ENCODE data around the gene CEACAM7. TPM values are rescaled to one million over a fixed set of nuclear protein-coding genes. Genes with fewer than 3 reads are reported as not detected.

CEACAM7 gene
- total and polyA plus RNA-seq, 7 donors = 0.01 to 0.32 (median 0.15) TPM; not detected in 4

- H3K4me3 ChIP-seq = no peak overlapping the region
- H3K9me3 ChIP-seq = no peaks in the 10 kb centered on the region
- no peak for DNase-seq
- TF ChIP-seq CTCF (IDR thresholded peaks at IDR 0.05) = no peak
- ATAC-seq = no peak
- H3K4me1 ChIP-seq = no peaks in the 10 kb centered on the region
- no peak overlapping the region for H3K27ac ChIP-seq
- WGBS, 3 donors = 77 to 90% (median 81%) methylated on average over 3 of the region's 3 CpGs
- peaks cover 0 to 3% (median 0%) of the 10 kb centered on the region in 3 donors for H3K27me3 ChIP-seq (ENCODE audit: insufficient read depth in 3 of 3, low read length in 2 of 3)
- H3K36me3 ChIP-seq (ENCODE audit: insufficient read depth in 1 of 2, low read depth in 1 of 2) = no peaks in the 10 kb centered on the region
- intact Hi-C loops (cut with DNase I) = no loop called here
Observed at GRCh38 chr19:41720103-41720502, 32.0 kb upstream of the CEACAM7 start.

- intact Hi-C loops (cut with DNase I) = no loop called here
- no peak for TF ChIP-seq CTCF (IDR thresholded peaks at IDR 0.05)
- Histone ChIP-seq H3K27me3 (ENCODE audit: insufficient read depth in 3 of 3, low read length in 2 of 3) (peaks cover 0 to 3% (median 0%) of the 10 kb centered on the region in 3 donors), H3K4me1 (no peaks in the 10 kb centered on the region), H3K9me3 (no peaks in the 10 kb centered on the region), H3K4me3 (no peak overlapping the region), H3K36me3 (ENCODE audit: insufficient read depth in 1 of 2, low read depth in 1 of 2) (no peaks in the 10 kb centered on the region), H3K27ac (no peak overlapping the region)
- DNase-seq (no peak), ATAC-seq (no peak)
- 67 to 77% (median 71%) methylated on average over 6 of the region's 6 CpGs for WGBS, 3 donors
Observed at GRCh38 chr19:41718761-41719160, 30.7 kb upstream of the CEACAM7 start.

GRCh38 chr19:41714598-41714997 lies 26.5 kb upstream of the CEACAM7 start:
- no peak for ATAC-seq
- WGBS, 3 donors = 69 to 79% (median 72%) methylated on average over 5 of the region's 5 CpGs
- no peaks in the 10 kb centered on the region for H3K36me3 ChIP-seq (ENCODE audit: insufficient read depth in 1 of 2, low read depth in 1 of 2)
- DNase-seq = no peak
- no peaks in the 10 kb centered on the region for H3K4me1 ChIP-seq
- H3K4me3 ChIP-seq = no peak overlapping the region
- peaks cover 0 to 8% (median 3%) of the 10 kb centered on the region in 3 donors for H3K27me3 ChIP-seq (ENCODE audit: insufficient read depth in 3 of 3, low read length in 2 of 3)
- no peak for TF ChIP-seq CTCF (IDR thresholded peaks at IDR 0.05)
- H3K9me3 ChIP-seq = no peaks in the 10 kb centered on the region
- no peak overlapping the region for H3K27ac ChIP-seq
- intact Hi-C loops (cut with DNase I) = no loop called here

- no peak overlapping the region for H3K4me3 ChIP-seq
- TF ChIP-seq CTCF (IDR thresholded peaks at IDR 0.05) = no peak
- intact Hi-C loops (cut with DNase I) = no loop called here
- DNase-seq = no peak
- ATAC-seq = no peak
- H3K27ac ChIP-seq = no peak overlapping the region
- peaks cover 0 to 24% (median 0%) of the 10 kb centered on the region in 3 donors for H3K27me3 ChIP-seq (ENCODE audit: insufficient read depth in 3 of 3, low read length in 2 of 3)
- H3K4me1 ChIP-seq = no peaks in the 10 kb centered on the region
- H3K9me3 ChIP-seq = no peaks in the 10 kb centered on the region
- H3K36me3 ChIP-seq (ENCODE audit: insufficient read depth in 1 of 2, low read depth in 1 of 2) = no peaks in the 10 kb centered on the region
- 71 to 76% (median 74%) methylated on average over 13 of the region's 13 CpGs for WGBS, 3 donors
Observed at GRCh38 chr19:41711376-41712261, 23.5 kb upstream of the CEACAM7 start.

Data from psoas muscle (tissue), 8 donors.